GM12872 (cell line): Measurements from ENCODE around the gene GIMAP4.

Experiments used
- CTCF ChIP-seq: IDR thresholded peaks from 3 replicates; pipeline ENCODE4 v1.5.1; 2011; ENCODE audit warnings: low read depth, mild to moderate bottlenecking, low read length, moderate library complexity; ENCODE audit not compliant: insufficient read depth

GIMAP4 gene

GRCh38 chr7:150567169-150567568 is at the start of gene GIMAP4:
TSS of gene GIMAP4 (plus strand) at chr7:150567390. CDS start at chr7:150569902, 2,512 bp downstream.
- TF ChIP-seq CTCF, result no peak

GRCh38 chr7:150519310-150519709 is 47.9 kb upstream of the GIMAP4 start:
- no peak for TF ChIP-seq CTCF

- no peak for TF ChIP-seq CTCF
These were observed 47.0 kb upstream of the GIMAP4 start for GRCh38 chr7:150520145-150520544.

GRCh38 chr7:150524018-150524417 is 43.2 kb upstream of the GIMAP4 start:
- TF ChIP-seq CTCF, result no peak

GRCh38 chr7:150531704-150532103 is 35.5 kb upstream of the GIMAP4 start:
- TF ChIP-seq CTCF, result no peak

- no peak for TF ChIP-seq CTCF
These were observed 28.9 kb upstream of the GIMAP4 start for GRCh38 chr7:150538259-150538658.

- no peak for TF ChIP-seq CTCF
These were observed 14.0 kb upstream of the GIMAP4 start for GRCh38 chr7:150553163-150553562.

- no peak for TF ChIP-seq CTCF
These were observed 10.6 kb upstream of the GIMAP4 start for GRCh38 chr7:150556521-150557138.
